Endothelial cell of umbilical vein (primary cell): ENCODE results near the gene FZD1. TPM values are rescaled to one million over a fixed set of nuclear protein-coding genes. Genes with fewer than 3 reads are reported as not detected.

Source experiments
- BruUV-seq: library from RNA; stranded (reverse); fragments of 400-500 nt; replicated peaks from 2 replicates; lab custom pipeline; 2021; lab: Mats Ljungman, UMichigan
- CTCF ChIA-PET: fragments of 300-600, 350-600 bp; sonication (Branson Sonifier 250); formaldehyde crosslinking; loops from one replicate; lab custom pipeline; 2021; ENCODE audit warnings: antibody characterized with exemption, inconsistent platforms; lab: Charles Lee
- POLR2A ChIA-PET: fragments of 300-600, 350-600 bp; sonication (Branson Sonifier 250); formaldehyde crosslinking; loops from one replicate; lab custom pipeline; 2021; ENCODE audit warnings: antibody characterized with exemption, inconsistent platforms; lab: Charles Lee
- DNase-seq: peaks from one replicate; pipeline ENCODE4 v3.0.0-alpha.2; 2011; ENCODE audit warnings: low read depth, low spot score
- FAIRE-seq: peaks from 2 replicates; lab custom pipeline; 2011; peaks lifted over from hg19 to GRCh38; lab: Jason Lieb, UNC
- H2AFZ ChIP-seq: 2 replicates; pipeline ENCODE4 v1.6.0; 2012; ENCODE audit warnings: low read depth, low read length, control low read depth, inconsistent platforms
- H3K27ac ChIP-seq: 2 replicates; pipeline ENCODE4 v1.5.1; 2011; ENCODE audit warnings: low read depth, mild to moderate bottlenecking, control low read depth, low read length, moderate library complexity; ENCODE audit not compliant: insufficient read depth
- H3K27me3 ChIP-seq, 2 experiments: 2 replicates each; pipeline versions ENCODE4 v1.6.0 to v1.6.1; 2011; ENCODE audit warnings: low read length in 2 of 2, mixed read lengths in 1 of 2; ENCODE audit not compliant: control insufficient read depth in 2 of 2, insufficient read depth in 2 of 2
- H3K36me3 ChIP-seq, 2 experiments: 2 replicates in 1 of 2; 3 replicates in 1 of 2; pipeline ENCODE4 v1.5.1; 2011; ENCODE audit warnings: low read length in 2 of 2, mild to moderate bottlenecking in 1 of 2, moderate library complexity in 1 of 2; ENCODE audit not compliant: control insufficient read depth in 2 of 2, insufficient read depth in 2 of 2; ENCODE audit errors: extremely low read depth in 1 of 2
- H3K4me1 ChIP-seq: 3 replicates; pipeline ENCODE4 v1.5.1; 2011; ENCODE audit warnings: mild to moderate bottlenecking, low read length; ENCODE audit not compliant: control insufficient read depth, insufficient read depth; ENCODE audit errors: extremely low read depth
- H3K4me2 ChIP-seq: 2 replicates; pipeline ENCODE4 v1.6.1; 2011; ENCODE audit warnings: low read length, control low read depth, mixed read lengths; ENCODE audit not compliant: insufficient read depth
- H3K4me3 ChIP-seq, 3 experiments: fragments of 200-600 bp in 1 of 3; sonication (generic), shearing (Covaris generic) in 1 of 3; replicated peaks in 1 of 3; 2 replicates each; pipeline ENCODE4 v1.5.1; 2011 to 2016; ENCODE audit warnings: control low read depth in 3 of 3, low read length in 3 of 3, mild to moderate bottlenecking in 2 of 3, inconsistent platforms in 1 of 3, low read depth in 1 of 3, moderate library complexity in 1 of 3; ENCODE audit not compliant: insufficient read depth in 1 of 3
- H3K79me2 ChIP-seq: 2 replicates; pipeline ENCODE4 v1.6.0; 2012; ENCODE audit warnings: low read length, inconsistent platforms; ENCODE audit not compliant: control insufficient read depth, insufficient read depth
- H3K9ac ChIP-seq: replicated peaks from 2 replicates; pipeline ENCODE3; 2011; ENCODE audit warnings: low read length, control low read depth; ENCODE audit not compliant: insufficient read depth; ENCODE audit errors: extremely low read depth
- H3K9me1 ChIP-seq: replicated peaks from 3 replicates; pipeline ENCODE4 v1.6.0; 2011; ENCODE audit warnings: mild to moderate bottlenecking, low read length; ENCODE audit not compliant: control insufficient read depth, insufficient read depth; ENCODE audit errors: extremely low read depth
- H3K9me3 ChIP-seq: replicated peaks from 2 replicates; pipeline ENCODE4 v1.5.1; 2012; ENCODE audit warnings: low read length, inconsistent platforms; ENCODE audit not compliant: control insufficient read depth, insufficient read depth
- H4K20me1 ChIP-seq: replicated peaks from 2 replicates; pipeline ENCODE3; 2011; ENCODE audit warnings: mild to moderate bottlenecking, low read length; ENCODE audit not compliant: control insufficient read depth, insufficient read depth; ENCODE audit errors: extremely low read depth
- EZH2 ChIP-seq: IDR thresholded peaks from 2 replicates; pipeline ENCODE4 v1.6.1; 2012; ENCODE audit warnings: borderline replicate concordance, low read depth, mild to moderate bottlenecking, moderate library complexity, low read length, inconsistent platforms; ENCODE audit not compliant: severe bottlenecking
- FOS ChIP-seq: IDR thresholded peaks from 2 replicates; pipeline ENCODE4 v1.6.1; 2011; ENCODE audit warnings: mild to moderate bottlenecking, low read length, moderate library complexity, borderline replicate concordance; ENCODE audit not compliant: insufficient read depth
- GATA2 ChIP-seq: IDR thresholded peaks from 2 replicates; pipeline ENCODE4 v1.7.0; 2011; ENCODE audit warnings: low read depth, mild to moderate bottlenecking, moderate library complexity, mixed read lengths, low read length; ENCODE audit not compliant: insufficient read length, insufficient read depth
- JUN ChIP-seq: IDR thresholded peaks from 2 replicates; pipeline ENCODE4 v1.6.1; 2011; ENCODE audit warnings: borderline replicate concordance, low read depth; ENCODE audit not compliant: insufficient read length, insufficient read depth
- MAX ChIP-seq: IDR thresholded peaks from 2 replicates; pipeline ENCODE4 v1.6.1; 2011; ENCODE audit not compliant: insufficient read depth, insufficient read length
- MYC ChIP-seq: IDR thresholded peaks from one replicate; pipeline ENCODE4 v1.6.1; 2011; ENCODE audit warnings: mild to moderate bottlenecking, low read depth, low read length
- POLR2A ChIP-seq: IDR thresholded peaks from 2 replicates; pipeline ENCODE4 v1.6.1; 2012; ENCODE audit warnings: low read depth, mild to moderate bottlenecking, control low read depth, low read length
- POLR2AphosphoS5 ChIP-seq: IDR thresholded peaks from 2 replicates; pipeline ENCODE4 v1.6.1; 2012; ENCODE audit warnings: low read depth, mild to moderate bottlenecking, control low read depth, low read length, moderate library complexity; ENCODE audit not compliant: insufficient read depth
- dilution Hi-C: fragments of 300-500 bp; cut with MboI; formaldehyde crosslinking; loops from one replicate; pipeline ENCODE4 v1.15.0; 2019; ENCODE audit warnings: low sequenced_read_pairs; ENCODE audit not compliant: extremely low pct_ligation_motif_present
- intact Hi-C: fragments of 100-400 bp; cut with micrococcal nuclease; formaldehyde crosslinking; loops from one replicate; pipeline ENCODE4 v1.10.0; 2022
- polyA plus RNA-seq, 4 experiments: library from polyadenylated mRNA; depleted of rRNA in 3 of 4; stranded (reverse) in 3 of 4; unstranded in 1 of 4; fragments of >200 nt; gene quantifications; 2 replicates each; pipeline versions ENCODE4 v1.2.1 to v1.2.3, GENCODE V29; 2011 to 2012; ENCODE audit warnings: missing spikeins in 1 of 4
- total RNA-seq: library from RNA; stranded (reverse); gene quantifications from 2 replicates; pipeline ENCODE4 v1.2.3, GENCODE V29; 2021
- TF ChIP-seq, protein P1 (sequence below), 2 donors: IDR thresholded peaks; 1 replicate in 1 of 2; 2 replicates in 1 of 2; pipeline ENCODE4 v1.5.1; 2011; ENCODE audit warnings: low read length in 2 of 2, mild to moderate bottlenecking in 2 of 2, moderate library complexity in 2 of 2, control low read depth in 1 of 2, inconsistent platforms in 1 of 2, low read depth in 1 of 2; ENCODE audit not compliant: insufficient read depth in 1 of 2; ENCODE audit errors: extremely low read depth in 1 of 2

Gene FZD1
- total and polyA plus RNA-seq, 2 donors (not counting 3 experiments of a cell fraction or from before 2014, with no cell fraction given), result 2.4 to 3.4 TPM

- no TSS peak for BruUV-seq
- no peak for FAIRE-seq
- dilution Hi-C loops, result no loop called here
- no peaks in the 10 kb centered on the region for H3K9me3 ChIP-seq
- no peak overlapping the region for H3K27ac ChIP-seq
- no peak overlapping the region for H3K4me3 ChIP-seq
- intact Hi-C loops, result no loop called here
- H3K27me3 ChIP-seq, result peaks cover 7 to 12% of the 10 kb centered on the region in 2 experiments
- no peak for TF ChIP-seq POLR2AphosphoS5
- TF ChIP-seq, protein P1, sequence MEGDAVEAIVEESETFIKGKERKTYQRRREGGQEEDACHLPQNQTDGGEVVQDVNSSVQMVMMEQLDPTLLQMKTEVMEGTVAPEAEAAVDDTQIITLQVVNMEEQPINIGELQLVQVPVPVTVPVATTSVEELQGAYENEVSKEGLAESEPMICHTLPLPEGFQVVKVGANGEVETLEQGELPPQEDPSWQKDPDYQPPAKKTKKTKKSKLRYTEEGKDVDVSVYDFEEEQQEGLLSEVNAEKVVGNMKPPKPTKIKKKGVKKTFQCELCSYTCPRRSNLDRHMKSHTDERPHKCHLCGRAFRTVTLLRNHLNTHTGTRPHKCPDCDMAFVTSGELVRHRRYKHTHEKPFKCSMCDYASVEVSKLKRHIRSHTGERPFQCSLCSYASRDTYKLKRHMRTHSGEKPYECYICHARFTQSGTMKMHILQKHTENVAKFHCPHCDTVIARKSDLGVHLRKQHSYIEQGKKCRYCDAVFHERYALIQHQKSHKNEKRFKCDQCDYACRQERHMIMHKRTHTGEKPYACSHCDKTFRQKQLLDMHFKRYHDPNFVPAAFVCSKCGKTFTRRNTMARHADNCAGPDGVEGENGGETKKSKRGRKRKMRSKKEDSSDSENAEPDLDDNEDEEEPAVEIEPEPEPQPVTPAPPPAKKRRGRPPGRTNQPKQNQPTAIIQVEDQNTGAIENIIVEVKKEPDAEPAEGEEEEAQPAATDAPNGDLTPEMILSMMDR (IDR thresholded peaks at IDR 0.05; ENCODE audit: extremely low read depth in 1 of 2, insufficient read depth in 1 of 2, low read depth in 1 of 2, low read length in 2 of 2), result no peak
- no peak for TF ChIP-seq JUN
- TF ChIP-seq EZH2, result no peak
- TF ChIP-seq MYC, result no peak
- TF ChIP-seq GATA2, result no peak
- TF ChIP-seq FOS, result no peak
- no peak for TF ChIP-seq MAX
- TF ChIP-seq POLR2A, result no peak
- H3K9ac ChIP-seq, result no peak overlapping the region
- no peaks in the 10 kb centered on the region for H4K20me1 ChIP-seq
- no peak overlapping the region for H2AFZ ChIP-seq
- no peak for DNase-seq
- no peaks in the 10 kb centered on the region for H3K4me1 ChIP-seq
- CTCF ChIA-PET, result interaction anchor here (3.0 kb wide), 1 partner anchor 10 kb away, joined by 17 read pairs; no protein-coding TSS in a partner anchor
- H3K9me1 ChIP-seq, result no peaks in the 10 kb centered on the region
- no peak overlapping the region for H3K4me2 ChIP-seq
- H3K36me3 ChIP-seq, result no peaks in the 10 kb centered on the region
- POLR2A ChIA-PET, result no interaction called here
- H3K79me2 ChIP-seq, result no peaks in the 10 kb centered on the region
These were observed 33.7 kb downstream of the FZD1 start for GRCh38 chr7:91297939-91298338.
